Sigmoid colon (tissue), 4 donors: ENCODE results near the gene NHSL2.

Experiments
- CTCF ChIP-seq, 4 experiments: fragments of 450-650 bp in 3 of 4; fragments of 200-600 bp in 1 of 4; IDR thresholded peaks; one replicate each; pipeline ENCODE4 v1.5.1; 2016 to 2019; ENCODE audit warnings: antibody characterized with exemption in 4 of 4, mild to moderate bottlenecking in 3 of 4, moderate library complexity in 2 of 4
- EP300 ChIP-seq, 4 donors: sonication (generic); formaldehyde crosslinking; IDR thresholded peaks; one replicate each; pipeline ENCODE4 v1.6.1; 2017; ENCODE audit warnings: antibody characterized with exemption in 4 of 4
- POLR2A ChIP-seq, 2 donors: fragments of 450-650 bp; IDR thresholded peaks; one replicate each; pipeline ENCODE4 v1.6.1; 2016; ENCODE audit warnings: antibody characterized with exemption in 2 of 2, mild to moderate bottlenecking in 2 of 2, moderate library complexity in 2 of 2
- POLR2AphosphoS5 ChIP-seq, 4 donors: sonication (generic); formaldehyde crosslinking; IDR thresholded peaks; one replicate each; pipeline ENCODE4 v1.6.1; 2017; ENCODE audit warnings: antibody characterized with exemption in 4 of 4

DNA sequence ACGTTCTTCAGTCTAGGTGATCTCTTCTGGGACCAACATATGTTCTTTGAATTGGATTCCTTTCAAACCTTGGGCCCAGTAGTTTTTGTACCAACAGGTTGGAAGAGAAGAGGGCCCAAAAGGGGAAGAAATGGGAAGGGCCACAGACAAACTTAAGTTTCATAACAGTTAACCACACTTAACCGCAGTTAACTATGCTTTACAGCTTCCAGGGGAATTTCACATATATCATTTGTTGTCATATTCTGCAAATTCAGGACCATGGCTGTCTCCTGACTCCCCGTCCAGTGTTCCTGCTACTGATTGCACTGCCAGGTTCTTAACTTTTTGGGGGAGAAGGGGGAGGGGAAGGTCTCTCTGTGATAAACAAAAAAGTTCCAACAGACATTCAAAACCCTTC is 186.5 kb downstream of the NHSL2 start:
- no peak for TF ChIP-seq CTCF (IDR thresholded peaks at IDR 0.05)
- TF ChIP-seq POLR2A (IDR thresholded peaks at IDR 0.05): no peak
- TF ChIP-seq EP300 (IDR thresholded peaks at IDR 0.05): no peak
- no peak for TF ChIP-seq POLR2AphosphoS5 (IDR thresholded peaks at IDR 0.05)
